Measurements from ENCODE around the gene CHADL. TPM values are rescaled to one million over a fixed set of nuclear protein-coding genes. Genes with fewer than 3 reads are reported as not detected.

CHADL gene
- total and polyA plus RNA-seq, 2 of the 8 experiments (the other 6 are each of a cell fraction or from before 2014, with no cell fraction given): 0.78 to 1.4 TPM

GRCh38 chr22:41263704-41264103, 23.0 kb upstream of the CHADL start:
- Histone ChIP-seq H3K27ac (ENCODE audit: low read depth, low read length) (no peak overlapping the region), H3K4me3 (ENCODE audit: extremely low read depth in 1 of 4, insufficient read depth in 2 of 4, low read depth in 3 of 4, low read length in 4 of 4) (no peak overlapping the region), H2BK20ac (ENCODE audit: low read length) (no peak overlapping the region), H2AK5ac (ENCODE audit: low read depth, low read length) (no peak overlapping the region), H3K4me2 (ENCODE audit: insufficient read depth in 1 of 2, low read depth in 2 of 2, low read length in 2 of 2) (no peak overlapping the region), H4K5ac (ENCODE audit: insufficient read length, low read depth, low read length) (no peak overlapping the region), H3K18ac (ENCODE audit: extremely low read depth, low read length) (no peak overlapping the region), H3K79me2 (ENCODE audit: control insufficient read depth in 1 of 2, insufficient read depth in 2 of 2, low read length in 2 of 2) (no peaks in the 10 kb centered on the region; a peak in 1 of 4 replicates), H3K4ac (replicated peaks; ENCODE audit: insufficient read length, low read depth, low read length) (no peak overlapping the region), H3K4me1 (replicated peaks in 1 of 4; ENCODE audit: control insufficient read depth in 3 of 4, insufficient read depth in 4 of 4, low read length in 3 of 4) (no peaks in the 10 kb centered on the region), H3K79me1 (ENCODE audit: low read depth, low read length) (peaks cover 13% of the 10 kb centered on the region), H3K23ac (ENCODE audit: insufficient read length) (no peak overlapping the region), H4K91ac (replicated peaks; ENCODE audit: insufficient read length, low read length) (no peak overlapping the region), H3K14ac (ENCODE audit: insufficient read length) (no peak overlapping the region), H3K36me3 (ENCODE audit: control insufficient read depth in 2 of 4, insufficient read depth in 4 of 4, low read length in 3 of 4) (peaks cover 59 to 90% (median 80%) of the 10 kb centered on the region in 4 experiments), H2BK15ac (ENCODE audit: low read length) (no peak overlapping the region), H2BK120ac (replicated peaks; ENCODE audit: low read depth, low read length) (no peak overlapping the region), H3K23me2 (ENCODE audit: low read depth, low read length) (no peaks in the 10 kb centered on the region), H3K9me3 (ENCODE audit: insufficient read depth in 2 of 2, low read depth in 1 of 2, low read length in 1 of 2) (no peaks in the 10 kb centered on the region), H3K9ac (replicated peaks in 1 of 4; ENCODE audit: extremely low read depth in 1 of 4, low read depth in 3 of 4, low read length in 3 of 4) (no peak overlapping the region), H2BK12ac (ENCODE audit: low read depth, low read length) (no peak overlapping the region), H2AFZ (ENCODE audit: low read length) (no peak overlapping the region), H2BK5ac (ENCODE audit: low read depth, low read length) (no peak overlapping the region; the same call in 1 of the 2 replicates), H4K8ac (ENCODE audit: extremely low read depth, insufficient read depth, low read length) (no peak overlapping the region), H4K20me1 (replicated peaks in 1 of 2; ENCODE audit: control insufficient read depth in 1 of 2, insufficient read depth in 2 of 2, low read length in 2 of 2) (peaks cover 15 to 26% of the 10 kb centered on the region in 2 experiments), H3K56ac (replicated peaks; ENCODE audit: insufficient read length, low read depth, low read length) (no peak overlapping the region), H3K27me3 (replicated peaks in 1 of 4; ENCODE audit: control insufficient read depth in 3 of 4, extremely low read depth in 1 of 4, insufficient read depth in 3 of 4, low read length in 3 of 4) (no peaks in the 10 kb centered on the region)
- CTCF ChIA-PET (ENCODE audit: partially characterized antibody): interaction anchor here (1.4 to 1.6 kb wide), 2 partner anchors 18 to 102 kb away, joined by 3 to 7 read pairs; no protein-coding TSS in a partner anchor
- 92% methylated on average over 2 of the region's 2 CpGs; no CpG with 5 or more reads in 1 of the 2 experiments for WGBS, 2 experiments (ENCODE audit: extremely low coverage in 1 of 2, insufficient coverage in 1 of 2, insufficient read length in 1 of 2, insufficient replicate concordance in 2 of 2, low coverage in 1 of 2, low lambda C conversion rate in 2 of 2, missing lambda C conversion rate in 1 of 2)
- TF ChIP-seq GTF2F1 (IDR thresholded peaks at IDR 0.05; ENCODE audit: borderline replicate concordance, low read depth, low read length): no peak
- TF ChIP-seq SP1 (IDR thresholded peaks at IDR 0.05; ENCODE audit: low read depth, low read length): no peak
- no peak for TF ChIP-seq TAF7 (optimal IDR thresholded peaks at IDR 0.05; ENCODE audit: borderline replicate concordance, low read depth, low read length)
- TF ChIP-seq MAFK (IDR thresholded peaks at IDR 0.05; ENCODE audit: low read depth, low read length): no peak
- TF ChIP-seq, protein P1, sequence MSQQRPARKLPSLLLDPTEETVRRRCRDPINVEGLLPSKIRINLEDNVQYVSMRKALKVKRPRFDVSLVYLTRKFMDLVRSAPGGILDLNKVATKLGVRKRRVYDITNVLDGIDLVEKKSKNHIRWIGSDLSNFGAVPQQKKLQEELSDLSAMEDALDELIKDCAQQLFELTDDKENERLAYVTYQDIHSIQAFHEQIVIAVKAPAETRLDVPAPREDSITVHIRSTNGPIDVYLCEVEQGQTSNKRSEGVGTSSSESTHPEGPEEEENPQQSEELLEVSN (IDR thresholded peaks at IDR 0.05): no peak
- TF ChIP-seq CBX8 (IDR thresholded peaks at IDR 0.05; ENCODE audit: borderline replicate concordance, low read depth, low read length): no peak
- DNase-seq (ENCODE audit: low read depth in 1 of 2, low spot score in 2 of 2) (no peak), FAIRE-seq (no peak)
- POLR2A ChIA-PET (ENCODE audit: partially characterized antibody): interaction anchor here (1.5 to 3.9 kb wide), 4 partner anchors 12 to 18 kb away, joined by 8 to 26 read pairs (median 11); no protein-coding TSS in a partner anchor
